GM12873 (cell line): Measurements from ENCODE around the gene IKZF2.

Experiments used
- TF ChIP-seq, protein P1 (sequence below): IDR thresholded peaks from 2 replicates; pipeline ENCODE4 v1.5.1; 2012; ENCODE audit warnings: low read depth, mild to moderate bottlenecking, moderate library complexity, low read length, control low read depth; ENCODE audit not compliant: insufficient read depth; ENCODE audit errors: missing control alignments

IKZF2 gene

DNA sequence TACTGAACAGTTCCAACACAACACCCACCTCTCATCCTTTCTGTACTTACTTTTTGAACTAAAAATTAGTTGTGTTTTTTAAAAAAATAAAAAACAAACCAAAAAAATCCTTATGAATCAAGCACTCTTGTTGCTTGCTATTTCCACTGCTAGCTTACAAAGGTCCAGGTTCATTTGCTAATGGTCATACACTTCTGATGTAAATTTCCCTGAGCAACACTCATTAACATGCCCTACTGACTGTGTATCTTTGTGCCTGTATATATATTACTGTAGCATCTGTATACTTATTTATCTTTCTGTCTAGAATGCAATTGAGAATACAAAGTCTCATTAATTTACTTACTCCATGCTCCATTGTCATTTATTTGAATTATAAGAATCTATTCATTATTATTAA lies 30.3 kb upstream of the IKZF2 start:
- TF ChIP-seq, protein P1, sequence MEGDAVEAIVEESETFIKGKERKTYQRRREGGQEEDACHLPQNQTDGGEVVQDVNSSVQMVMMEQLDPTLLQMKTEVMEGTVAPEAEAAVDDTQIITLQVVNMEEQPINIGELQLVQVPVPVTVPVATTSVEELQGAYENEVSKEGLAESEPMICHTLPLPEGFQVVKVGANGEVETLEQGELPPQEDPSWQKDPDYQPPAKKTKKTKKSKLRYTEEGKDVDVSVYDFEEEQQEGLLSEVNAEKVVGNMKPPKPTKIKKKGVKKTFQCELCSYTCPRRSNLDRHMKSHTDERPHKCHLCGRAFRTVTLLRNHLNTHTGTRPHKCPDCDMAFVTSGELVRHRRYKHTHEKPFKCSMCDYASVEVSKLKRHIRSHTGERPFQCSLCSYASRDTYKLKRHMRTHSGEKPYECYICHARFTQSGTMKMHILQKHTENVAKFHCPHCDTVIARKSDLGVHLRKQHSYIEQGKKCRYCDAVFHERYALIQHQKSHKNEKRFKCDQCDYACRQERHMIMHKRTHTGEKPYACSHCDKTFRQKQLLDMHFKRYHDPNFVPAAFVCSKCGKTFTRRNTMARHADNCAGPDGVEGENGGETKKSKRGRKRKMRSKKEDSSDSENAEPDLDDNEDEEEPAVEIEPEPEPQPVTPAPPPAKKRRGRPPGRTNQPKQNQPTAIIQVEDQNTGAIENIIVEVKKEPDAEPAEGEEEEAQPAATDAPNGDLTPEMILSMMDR: no peak

DNA sequence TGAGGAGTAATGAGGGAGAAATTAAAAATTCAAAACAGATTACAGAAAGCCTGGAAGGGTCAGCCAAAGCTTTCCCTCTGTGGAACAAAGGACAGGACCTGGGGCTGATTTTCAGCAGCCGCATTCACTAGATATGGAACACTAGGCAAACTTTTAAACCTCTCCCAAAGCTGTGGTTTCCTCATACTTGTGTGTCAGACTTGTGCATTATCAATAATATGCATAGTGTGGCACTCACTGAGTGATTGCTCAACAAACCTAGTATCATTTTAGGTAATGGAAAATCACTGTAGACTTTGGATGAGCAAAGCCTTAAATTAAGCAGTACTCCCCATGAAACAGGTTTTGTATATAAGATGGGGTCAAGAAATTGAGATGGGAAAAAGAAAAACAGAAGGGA lies 26.3 kb upstream of the IKZF2 start:
- TF ChIP-seq, protein P1: no peak

DNA sequence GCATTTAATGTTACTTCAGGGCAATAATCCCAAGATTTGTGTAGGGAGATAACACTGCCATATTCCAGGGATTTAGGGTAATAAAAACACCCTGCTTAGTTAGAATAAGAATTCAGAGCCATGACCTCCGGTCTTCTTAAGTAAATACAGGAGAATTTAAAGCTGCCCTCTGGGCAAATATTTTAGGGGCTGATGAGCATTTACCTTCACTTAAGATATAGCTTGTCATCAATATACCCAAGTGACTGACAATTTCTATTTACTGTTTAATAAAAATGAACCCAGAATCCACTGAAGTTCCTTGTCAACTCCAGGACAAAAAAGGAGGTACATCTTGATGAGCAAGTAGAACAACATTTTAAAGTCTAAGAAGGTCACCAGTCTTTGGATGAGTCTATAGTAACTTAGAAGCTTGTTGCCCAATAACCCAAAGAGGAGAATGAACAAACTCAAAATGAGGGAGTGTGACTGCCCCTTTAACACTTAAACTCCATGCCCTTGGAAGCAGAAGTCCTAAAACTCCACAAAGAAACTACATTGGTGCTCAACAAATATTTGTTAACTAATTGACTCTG lies 24.3 kb upstream of the IKZF2 start:
- TF ChIP-seq, protein P1: no peak

DNA sequence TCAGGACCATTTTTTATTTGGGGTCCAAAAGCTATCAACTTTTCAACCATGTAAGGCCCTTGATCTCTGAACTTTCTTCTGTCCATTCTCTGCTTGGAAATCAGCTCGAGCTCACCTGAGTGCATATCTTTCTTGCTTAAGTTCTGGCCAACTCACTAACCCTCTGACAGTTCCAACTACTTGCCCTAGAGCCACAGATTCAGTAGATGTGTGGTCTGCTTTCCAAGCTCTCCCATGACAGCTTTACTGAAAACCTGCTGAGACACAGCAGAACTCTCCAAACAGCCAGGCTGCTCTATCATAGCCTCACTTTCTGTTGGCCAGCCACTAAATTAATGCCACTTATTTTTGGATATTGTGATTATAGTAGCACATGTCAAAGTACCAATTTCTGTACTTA lies 21.2 kb upstream of the IKZF2 start:
- TF ChIP-seq, protein P1: no peak

DNA sequence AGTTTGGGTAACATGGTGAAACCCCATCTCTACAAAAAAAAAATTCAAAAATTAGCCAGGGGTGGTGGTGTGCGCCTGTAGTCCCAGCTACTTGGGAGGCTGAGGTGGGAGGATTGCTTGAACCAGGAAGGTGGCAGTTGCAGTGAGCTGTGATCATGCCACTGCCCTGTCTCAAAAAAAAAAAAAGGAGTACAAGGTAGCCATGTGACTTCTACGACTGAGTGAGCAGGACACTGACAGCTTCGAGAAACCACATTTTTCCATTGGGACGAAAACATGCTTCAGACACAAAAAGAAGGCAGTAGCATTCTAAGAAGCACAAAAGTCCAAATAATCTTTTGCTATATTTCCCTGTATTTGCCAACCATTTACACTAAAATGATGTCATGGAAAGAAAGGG lies 19.7 kb upstream of the IKZF2 start:
- TF ChIP-seq, protein P1: no peak

DNA sequence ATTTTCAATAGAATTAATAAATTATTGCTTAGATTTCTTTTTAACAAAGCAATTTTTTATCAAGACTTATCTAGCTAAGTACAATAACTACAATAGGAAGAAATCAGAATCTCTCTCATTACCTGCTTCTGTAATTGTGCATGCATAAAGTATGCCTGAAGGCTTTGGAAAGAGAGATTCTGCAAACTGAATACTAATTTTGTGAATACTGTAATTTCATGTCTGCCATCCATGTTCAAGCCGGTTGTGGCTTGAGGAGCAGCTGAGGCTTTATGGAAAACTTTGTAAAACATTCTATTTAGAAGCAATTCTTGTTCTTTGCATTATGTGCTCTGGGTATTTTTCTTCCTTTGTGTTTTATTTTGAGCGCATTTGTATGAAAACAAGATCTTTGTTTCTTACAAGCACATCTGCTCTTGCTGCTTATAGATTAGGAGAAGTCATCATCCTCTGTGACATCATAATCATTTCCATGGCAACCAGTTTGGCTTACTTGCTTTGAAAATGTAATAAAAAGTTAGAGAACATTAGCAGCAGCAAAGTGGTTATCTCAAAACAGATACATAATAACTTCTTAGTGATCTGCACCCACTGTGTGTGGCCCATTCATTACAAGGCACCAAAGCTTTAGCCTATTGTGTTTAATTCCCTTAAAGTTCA lies 16.0 kb upstream of the IKZF2 start:
- TF ChIP-seq, protein P1: no peak

DNA sequence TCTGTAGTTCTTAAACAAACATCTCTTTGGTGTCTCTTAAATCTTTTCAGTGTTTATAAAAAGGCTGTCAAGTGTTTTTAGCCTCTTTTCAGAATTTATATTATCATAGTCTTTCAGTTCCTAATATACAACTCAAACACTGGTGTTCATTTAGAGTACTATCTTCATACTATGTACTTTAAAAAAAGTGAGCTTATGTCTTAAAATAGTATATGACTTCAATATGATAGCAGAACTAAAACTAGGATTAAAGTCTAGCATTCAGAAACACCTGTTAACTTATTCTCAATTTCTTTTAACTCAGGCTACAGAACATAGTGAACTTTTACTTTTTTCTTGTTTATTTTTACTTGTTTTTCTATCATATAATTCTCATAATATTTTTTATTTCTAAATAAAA lies 14.7 kb upstream of the IKZF2 start:
- TF ChIP-seq, protein P1: no peak

DNA sequence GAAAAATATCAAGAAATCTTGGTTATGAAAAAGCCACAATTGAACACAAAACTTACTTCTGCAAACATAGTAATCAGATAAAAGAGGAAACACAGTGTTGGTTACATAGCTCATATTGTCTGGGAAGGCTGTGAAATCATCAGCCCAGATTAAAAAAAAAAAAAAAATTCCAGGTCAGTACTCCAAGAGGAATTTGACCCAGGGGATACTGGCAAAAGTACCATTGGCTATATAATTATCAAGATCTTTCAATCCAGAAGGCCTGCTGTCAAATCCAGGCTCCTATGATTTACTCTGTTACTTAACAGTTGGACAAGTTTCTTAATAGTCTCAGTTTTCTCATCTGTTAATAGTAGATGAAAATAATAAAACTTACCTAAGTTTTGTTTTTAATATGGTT lies 12.9 kb upstream of the IKZF2 start:
- TF ChIP-seq, protein P1: no peak
